NCI-H1930 (cell line): Measurements from ENCODE around the gene ATAD1.
"Not testable (repeated sequence)": the region's sequence is repeated elsewhere in the genome, so short reads cannot be mapped to it uniquely, and the experiment has no call there.

Source experiments
- DNase-seq, 2 experiments: peaks; one replicate each; lab custom pipeline; 2025; lab: John Stamatoyannopoulos, UW

The ATAD1 gene

GRCh38 chr10:87817609-87818504 lies at the start of gene ATAD1:
ATAD1 (minus strand) TSS chr10:87818226; CDS start chr10:87814599, 3,627 bp downstream.
- DNase-seq, result peak; percentile 72 to 74

- no peak for DNase-seq
Measured at GRCh38 chr10:87867453-87867852, 49.4 kb upstream of the ATAD1 start.

DNA sequence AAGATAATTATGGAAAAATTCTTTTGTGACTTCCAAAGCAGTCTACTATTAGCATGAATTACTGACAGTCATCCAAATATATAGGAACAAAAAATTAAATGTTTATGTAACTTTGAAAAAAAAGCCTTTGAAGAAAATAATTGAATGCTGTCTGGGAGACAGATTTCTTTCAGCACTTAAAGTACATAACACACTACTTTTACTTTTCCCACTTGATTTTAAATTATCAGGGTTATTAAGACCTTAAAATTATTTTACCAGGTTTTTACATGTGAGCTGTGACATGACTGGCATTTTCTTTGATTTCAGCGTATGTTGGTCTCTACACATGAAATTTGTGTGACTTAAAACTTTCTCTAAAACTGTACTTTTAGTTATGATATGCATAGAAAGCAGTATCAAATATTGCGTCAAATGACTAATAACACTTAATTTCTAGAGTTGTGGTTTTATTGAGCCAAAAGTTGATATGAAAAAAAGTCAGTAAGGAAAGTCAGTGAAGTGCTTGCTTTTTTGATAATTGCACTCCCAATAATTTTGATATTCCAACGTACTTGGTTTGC lies 48.5 kb upstream of the ATAD1 start:
- DNase-seq, result no peak

GRCh38 chr10:87865241-87865881 lies 47.3 kb upstream of the ATAD1 start:
- no peak for DNase-seq

- no peak for DNase-seq
Measured at GRCh38 chr10:87864496-87865059, 46.6 kb upstream of the ATAD1 start.

DNA sequence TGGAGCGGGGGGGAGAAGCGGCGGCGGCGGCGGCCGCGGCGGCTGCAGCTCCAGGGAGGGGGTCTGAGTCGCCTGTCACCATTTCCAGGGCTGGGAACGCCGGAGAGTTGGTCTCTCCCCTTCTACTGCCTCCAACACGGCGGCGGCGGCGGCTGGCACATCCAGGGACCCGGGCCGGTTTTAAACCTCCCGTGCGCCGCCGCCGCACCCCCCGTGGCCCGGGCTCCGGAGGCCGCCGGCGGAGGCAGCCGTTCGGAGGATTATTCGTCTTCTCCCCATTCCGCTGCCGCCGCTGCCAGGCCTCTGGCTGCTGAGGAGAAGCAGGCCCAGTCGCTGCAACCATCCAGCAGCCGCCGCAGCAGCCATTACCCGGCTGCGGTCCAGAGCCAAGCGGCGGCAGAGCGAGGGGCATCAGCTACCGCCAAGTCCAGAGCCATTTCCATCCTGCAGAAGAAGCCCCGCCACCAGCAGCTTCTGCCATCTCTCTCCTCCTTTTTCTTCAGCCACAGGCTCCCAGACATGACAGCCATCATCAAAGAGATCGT lies 46.0 kb upstream of the ATAD1 start:
- DNase-seq, result not testable (repeated sequence)

DNA sequence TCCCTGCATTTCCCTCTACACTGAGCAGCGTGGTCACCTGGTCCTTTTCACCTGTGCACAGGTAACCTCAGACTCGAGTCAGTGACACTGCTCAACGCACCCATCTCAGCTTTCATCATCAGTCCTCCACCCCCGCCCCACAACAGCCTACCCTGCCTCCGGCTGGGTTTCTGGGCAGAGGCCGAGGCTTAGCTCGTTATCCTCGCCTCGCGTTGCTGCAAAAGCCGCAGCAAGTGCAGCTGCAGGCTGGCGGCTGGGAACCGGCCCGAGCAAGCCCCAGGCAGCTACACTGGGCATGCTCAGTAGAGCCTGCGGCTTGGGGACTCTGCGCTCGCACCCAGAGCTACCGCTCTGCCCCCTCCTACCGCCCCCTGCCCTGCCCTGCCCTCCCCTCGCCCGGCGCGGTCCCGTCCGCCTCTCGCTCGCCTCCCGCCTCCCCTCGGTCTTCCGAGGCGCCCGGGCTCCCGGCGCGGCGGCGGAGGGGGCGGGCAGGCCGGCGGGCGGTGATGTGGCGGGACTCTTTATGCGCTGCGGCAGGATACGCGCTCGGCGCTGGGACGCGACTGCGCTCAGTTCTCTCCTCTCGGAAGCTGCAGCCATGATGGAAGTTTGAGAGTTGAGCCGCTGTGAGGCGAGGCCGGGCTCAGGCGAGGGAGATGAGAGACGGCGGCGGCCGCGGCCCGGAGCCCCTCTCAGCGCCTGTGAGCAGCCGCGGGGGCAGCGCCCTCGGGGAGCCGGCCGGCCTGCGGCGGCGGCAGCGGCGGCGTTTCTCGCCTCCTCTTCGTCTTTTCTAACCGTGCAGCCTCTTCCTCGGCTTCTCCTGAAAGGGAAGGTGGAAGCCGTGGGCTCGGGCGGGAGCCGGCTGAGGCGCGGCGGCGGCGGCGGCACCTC lies 45.3 kb upstream of the ATAD1 start, which contains the start of the genes KLLN and PTEN:
Gene KLLN (minus strand): TSS at position 481 of the 891 bp plus-strand sequence. CDS start 1,046 bp downstream, outside the sequence.
Gene PTEN (plus strand): TSS at position 573 of the 891 bp plus-strand sequence. CDS start 845 bp downstream, outside the sequence.
- DNase-seq, result peak; percentile 55 to 75

GRCh38 chr10:87862679-87863052 lies 44.6 kb upstream of the ATAD1 start:
- no peak for DNase-seq

DNA sequence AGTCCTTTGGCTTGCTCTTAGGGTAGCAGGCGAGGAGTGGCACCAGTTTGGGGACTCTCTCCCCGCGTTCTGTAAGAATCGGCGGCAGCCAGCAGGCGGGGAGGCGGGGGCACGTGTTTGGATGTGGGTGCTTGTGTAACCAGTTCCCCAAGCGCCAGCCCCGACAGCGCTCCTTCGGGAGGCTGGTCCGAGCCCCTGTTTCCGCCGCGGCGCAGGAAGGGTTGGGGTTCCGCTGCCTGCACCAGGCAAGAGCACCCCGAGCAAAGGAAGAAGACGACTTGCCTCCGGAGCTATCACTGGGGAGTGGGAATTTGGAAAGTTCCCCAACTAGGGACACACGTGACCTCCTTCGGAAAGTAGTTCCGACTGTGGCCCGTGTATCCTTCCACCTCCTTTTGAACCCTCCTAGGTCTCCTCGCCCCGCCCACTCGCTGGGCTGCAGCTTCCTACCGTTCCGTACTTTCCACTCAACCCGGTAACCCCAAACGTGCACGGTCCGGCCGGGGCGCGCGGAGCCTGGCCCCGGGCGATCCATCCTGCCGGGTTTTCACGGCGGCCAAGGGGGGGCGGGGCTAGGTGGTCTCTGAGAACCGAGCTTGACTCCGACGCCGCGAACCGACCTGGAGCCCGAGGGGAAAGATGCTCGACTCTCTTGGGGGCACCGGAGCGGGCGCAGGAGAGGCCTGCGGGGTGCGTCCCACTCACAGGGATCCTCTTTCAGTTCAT lies 44.1 kb upstream of the ATAD1 start:
- DNase-seq, result peak; percentile 78 to 81

- DNase-seq, result no peak
Measured at GRCh38 chr10:87861566-87861952, 43.5 kb upstream of the ATAD1 start.

- DNase-seq, result no peak
Measured at GRCh38 chr10:87860816-87861403, 42.9 kb upstream of the ATAD1 start.

DNA sequence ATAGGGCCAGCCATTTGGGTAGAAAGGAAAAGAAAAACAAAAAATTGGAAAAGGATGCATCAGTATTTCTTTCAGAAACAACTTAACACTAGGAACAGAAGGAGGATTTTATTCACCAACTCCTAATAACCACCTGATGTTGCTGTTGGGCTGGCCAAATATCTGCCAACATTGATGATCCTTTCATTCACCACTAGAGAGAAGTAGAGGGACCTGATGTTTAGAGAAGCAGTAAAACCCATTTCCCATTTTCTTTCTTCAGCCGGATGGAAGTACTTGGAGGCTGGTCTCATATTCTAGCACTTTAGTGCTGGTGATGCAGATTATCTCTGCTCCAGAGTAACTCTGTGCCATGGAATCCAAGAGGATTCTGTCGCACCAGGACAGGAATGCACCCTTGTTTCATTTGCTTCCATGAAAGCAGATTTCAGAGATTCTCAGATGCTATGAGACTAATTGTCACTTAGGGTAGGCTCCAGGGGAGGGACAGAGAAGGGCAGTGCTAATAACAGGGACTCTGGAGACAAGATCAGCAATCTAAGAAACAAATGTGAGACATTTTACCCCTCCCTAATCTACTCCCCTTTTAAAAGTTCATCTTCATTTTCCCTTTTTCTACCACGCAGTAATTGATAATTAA lies 42.2 kb upstream of the ATAD1 start:
- DNase-seq, result no peak

DNA sequence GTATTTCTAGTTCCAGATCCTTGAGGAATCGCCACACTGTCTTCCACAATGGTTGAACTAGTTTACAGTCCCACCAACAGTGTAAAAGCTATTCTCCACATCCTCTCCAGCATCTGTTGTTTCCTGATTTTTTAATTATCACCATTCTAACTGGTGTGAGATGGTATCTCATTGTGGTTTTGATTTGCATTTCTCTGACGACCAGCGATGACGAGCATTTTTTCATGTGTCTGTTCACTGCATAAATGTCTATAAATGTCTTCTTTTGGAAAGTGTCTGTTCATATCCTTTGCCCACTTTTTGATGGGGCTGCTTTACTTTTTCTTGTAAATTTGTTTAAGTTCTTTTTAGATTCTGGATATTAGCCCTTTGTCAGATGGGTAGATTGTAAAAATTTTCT lies 37.6 kb upstream of the ATAD1 start:
- not testable (repeated sequence) for DNase-seq

DNA sequence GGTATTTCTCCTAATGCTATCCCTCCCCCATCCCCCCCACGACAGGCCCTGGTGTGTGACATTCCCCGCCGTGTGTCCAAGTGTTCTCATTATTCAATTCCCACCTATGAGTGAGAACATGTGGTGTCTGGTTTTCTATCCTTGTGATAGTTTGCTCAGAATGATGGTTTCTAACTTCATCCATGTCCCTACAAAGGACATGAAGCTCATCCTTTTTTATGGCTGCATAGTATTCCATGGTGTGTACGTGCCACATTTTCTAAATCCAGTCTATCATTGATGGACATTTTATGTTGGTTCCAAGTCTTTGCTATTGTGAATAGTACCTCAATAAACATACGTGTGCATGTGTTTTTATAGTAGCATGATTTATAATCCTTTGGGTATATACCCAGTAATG lies 37.2 kb upstream of the ATAD1 start:
- DNase-seq, result not testable (repeated sequence)

- DNase-seq, result no peak
Measured at GRCh38 chr10:87852089-87852488, 34.1 kb upstream of the ATAD1 start.

DNA sequence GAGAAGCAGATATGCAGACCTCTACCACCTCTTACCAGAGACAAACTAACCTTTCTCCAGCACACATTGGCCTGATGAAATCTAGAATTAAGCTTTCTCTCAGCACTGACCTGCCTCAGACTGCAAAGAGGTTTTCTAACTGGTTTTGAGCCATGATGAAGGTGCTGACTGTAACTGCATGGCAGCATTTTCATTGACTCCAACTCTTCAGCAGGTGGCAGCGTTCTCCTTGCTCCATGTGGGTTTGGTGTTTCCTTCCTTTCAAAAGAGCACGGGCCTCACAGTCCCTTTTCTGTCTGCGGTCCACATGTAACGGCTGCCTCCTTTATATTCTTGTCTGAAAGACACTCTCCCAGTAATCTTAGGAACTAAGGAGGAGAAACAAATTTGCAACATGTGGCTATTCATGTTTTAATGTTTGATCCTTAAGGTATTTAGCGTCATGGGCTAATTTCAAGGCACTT lies 32.7 kb upstream of the ATAD1 start:
- peak; percentile 36 to 44 for DNase-seq

DNA sequence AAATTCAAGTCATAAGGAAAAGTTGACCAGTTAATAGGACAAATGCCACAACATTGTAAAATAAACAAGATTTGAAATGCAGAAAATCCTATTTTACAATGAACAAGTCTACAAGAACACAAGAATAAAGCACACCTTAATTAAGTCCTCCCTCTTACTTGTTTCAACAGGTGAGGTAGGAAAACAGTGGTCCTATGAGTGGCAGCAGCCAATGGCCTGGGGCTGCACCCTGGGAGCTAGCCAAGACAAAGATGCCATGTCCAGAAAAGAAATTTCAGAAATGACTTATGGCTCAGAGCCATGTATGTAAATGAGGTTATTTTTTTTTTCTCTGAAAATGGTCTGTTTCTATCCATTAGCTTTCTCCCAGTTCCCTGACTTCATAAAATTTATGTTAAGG lies 31.0 kb upstream of the ATAD1 start:
- no peak for DNase-seq

DNA sequence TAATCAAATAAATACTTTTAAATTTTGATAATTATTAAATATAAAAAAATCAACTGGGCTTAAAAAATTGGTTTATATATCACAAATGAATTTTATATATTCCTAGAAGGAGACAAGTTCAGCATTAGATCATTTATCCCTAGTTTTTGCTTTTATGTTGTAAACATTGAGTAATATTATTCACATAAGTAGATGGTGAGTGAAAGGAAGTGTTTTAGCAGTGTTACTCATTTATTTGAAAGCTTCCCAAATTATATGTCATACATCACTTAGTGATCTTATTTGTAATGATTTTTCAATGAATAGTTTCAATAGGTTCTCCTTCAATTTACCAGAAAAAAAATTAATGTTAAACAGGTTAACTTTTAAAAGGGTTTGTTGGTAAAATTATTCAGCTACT lies 29.5 kb upstream of the ATAD1 start:
- no peak for DNase-seq

DNA sequence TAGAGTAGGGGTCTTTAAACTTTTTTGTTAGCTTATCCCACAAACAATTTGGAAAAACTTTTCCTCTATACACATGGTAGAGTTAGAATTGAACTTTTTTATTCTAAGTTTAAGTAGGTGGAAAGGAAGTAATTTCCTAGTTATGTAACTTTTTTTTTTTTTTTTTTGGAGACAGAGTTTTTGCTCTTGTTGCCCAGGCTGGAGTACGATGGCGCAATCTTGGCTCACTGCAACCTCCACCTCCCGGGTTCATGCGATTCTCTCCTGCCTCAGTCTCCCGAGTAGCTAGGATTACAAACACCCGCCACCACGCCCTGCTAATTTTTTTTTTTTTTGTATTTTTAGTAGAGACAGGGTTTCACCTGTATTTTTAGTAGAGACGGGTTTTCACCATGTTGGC lies 28.7 kb upstream of the ATAD1 start:
- DNase-seq, result not testable (repeated sequence)
